ENCODE results near the gene HSD3B7.

- no peak for TF ChIP-seq CTCF (IDR thresholded peaks at IDR 0.05)
- TF ChIP-seq POLR2A (IDR thresholded peaks at IDR 0.05), result no peak
Observed at GRCh38 chr16:30967795-30968194, 17.2 kb upstream of the HSD3B7 start.
